Kidney epithelial cell (primary cell): ENCODE measurements around the gene FAM53B. TPM values are rescaled to one million over a fixed set of nuclear protein-coding genes. Genes with fewer than 3 reads are reported as not detected.

ENCODE experiments used
- DNase-seq: peaks from one replicate; pipeline ENCODE4 v3.0.0-alpha.2; 2010; ENCODE audit warnings: low read depth
- H3K27me3 ChIP-seq: 2 replicates; pipeline ENCODE4 v1.6.0; 2011; ENCODE audit warnings: low read length; ENCODE audit not compliant: control insufficient read depth, insufficient read depth
- H3K36me3 ChIP-seq: 2 replicates; pipeline ENCODE4 v1.5.1; 2011; ENCODE audit warnings: low read length; ENCODE audit not compliant: control insufficient read depth, insufficient read depth
- H3K4me3 ChIP-seq: 2 replicates; pipeline ENCODE4 v1.5.1; 2011; ENCODE audit warnings: low read depth, mild to moderate bottlenecking, control low read depth, low read length
- CTCF ChIP-seq: IDR thresholded peaks from 2 replicates; pipeline ENCODE4 v1.5.1; 2011; ENCODE audit warnings: mild to moderate bottlenecking, moderate library complexity, low read length, control low read depth, inconsistent platforms; ENCODE audit not compliant: insufficient read depth, poor library complexity, severe bottlenecking
- total RNA-seq: library from RNA; depleted of rRNA; stranded (reverse); fragments of >200 nt; gene quantifications from 2 replicates; pipeline ENCODE4 v1.2.3, GENCODE V29; 2015

The FAM53B gene
- total RNA-seq, 1 donor from 2014 or later = 16.1 TPM

GRCh38 chr10:124594240-124594639 lies 149.9 kb downstream of the FAM53B start:
- DNase-seq = no peak
- TF ChIP-seq CTCF = no peak
- Histone ChIP-seq H3K27me3 (peaks cover 6% of the 10 kb centered on the region), H3K36me3 (no peaks in the 10 kb centered on the region), H3K4me3 (no peak overlapping the region)

GRCh38 chr10:124593431-124593985 lies 150.7 kb downstream of the FAM53B start:
- Histone ChIP-seq H3K27me3 (peaks cover 6% of the 10 kb centered on the region), H3K36me3 (no peaks in the 10 kb centered on the region), H3K4me3 (no peak overlapping the region)
- TF ChIP-seq CTCF = no peak
- DNase-seq = no peak

- Histone ChIP-seq H3K27me3 (peaks cover 6% of the 10 kb centered on the region), H3K36me3 (no peaks in the 10 kb centered on the region), H3K4me3 (no peak overlapping the region)
- TF ChIP-seq CTCF = no peak
- DNase-seq = no peak
Observed at GRCh38 chr10:124592736-124593430, 151.3 kb downstream of the FAM53B start.

- no peak for DNase-seq
- H3K4me3 ChIP-seq = no peak overlapping the region
- peaks cover 6% of the 10 kb centered on the region for H3K27me3 ChIP-seq
- no peak for TF ChIP-seq CTCF
- no peaks in the 10 kb centered on the region for H3K36me3 ChIP-seq
Observed at GRCh38 chr10:124592101-124592500, 152.1 kb downstream of the FAM53B start.

GRCh38 chr10:124591123-124591495 lies 153.1 kb downstream of the FAM53B start:
- TF ChIP-seq CTCF = no peak
- Histone ChIP-seq H3K36me3 (no peaks in the 10 kb centered on the region), H3K4me3 (no peak overlapping the region), H3K27me3 (peaks cover 6% of the 10 kb centered on the region)
- no peak for DNase-seq
